GM18951 (cell line): ENCODE measurements around the gene DGKI.
"Not testable (repeated sequence)": the region's sequence is repeated elsewhere in the genome, so short reads cannot be mapped to it uniquely, and the experiment has no call there.

Experiments
- POLR2A ChIP-seq: IDR thresholded peaks from 4 replicates; pipeline ENCODE4 v1.6.1; 2011; ENCODE audit warnings: mild to moderate bottlenecking; ENCODE audit not compliant: insufficient read length, insufficient read depth; ENCODE audit errors: extremely low read depth
- in situ Hi-C: fragments of 300-500 bp; cut with MboI; formaldehyde crosslinking; loops from one replicate; pipeline ENCODE4 v1.12.0; 2022; ENCODE audit warnings: low sequenced_read_pairs, mixed read lengths, inconsistent platforms; ENCODE audit not compliant: unreplicated experiment

DGKI gene

GRCh38 chr7:137838706-137839315 lies 8.0 kb downstream of the DGKI start:
- in situ Hi-C loops = no loop called here

DNA sequence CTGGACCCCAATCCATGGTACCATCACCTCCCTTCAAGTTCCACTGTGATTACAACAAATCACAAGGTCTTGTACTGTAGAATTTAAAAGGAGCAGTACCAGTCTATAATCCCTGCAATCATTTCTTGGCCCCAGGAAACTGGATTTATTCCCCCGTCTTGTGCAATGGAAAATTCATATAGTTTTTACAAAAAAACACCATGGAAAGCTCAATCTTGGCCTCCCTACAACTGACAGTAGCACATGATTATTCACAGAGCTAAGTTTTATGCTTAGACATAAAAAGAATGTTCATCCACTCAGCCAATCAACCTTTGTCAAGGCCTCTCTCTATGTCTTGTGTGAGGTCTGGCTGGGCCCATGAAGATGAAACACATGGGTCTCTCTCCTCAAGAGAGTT lies 10.2 kb downstream of the DGKI start:
- in situ Hi-C loops = no loop called here
- no peak for TF ChIP-seq POLR2A

More at GRCh38 chr7:137838706-137839315, 8.0 kb downstream of the DGKI start:
- TF ChIP-seq POLR2A = no peak

DNA sequence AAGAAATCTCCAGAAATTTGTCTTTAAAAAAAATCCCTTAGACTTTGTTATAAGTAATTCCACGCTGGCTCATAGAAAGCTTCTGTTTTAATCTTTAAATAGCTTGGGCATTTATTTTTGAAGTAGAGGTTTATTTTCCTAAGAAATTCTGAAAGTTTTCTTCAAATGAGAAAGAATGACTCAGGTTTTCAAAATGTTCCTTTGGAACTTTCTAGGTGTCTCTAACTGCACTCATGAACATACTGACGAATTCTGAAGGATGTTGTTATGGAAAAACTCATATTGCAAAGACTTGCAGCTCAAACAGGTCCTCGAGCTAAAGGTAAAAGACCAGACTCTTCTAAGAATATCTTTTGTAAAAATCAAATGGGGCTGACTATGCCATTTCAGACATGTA lies 10.7 kb downstream of the DGKI start:
- in situ Hi-C loops = no loop called here
- TF ChIP-seq POLR2A = no peak

- in situ Hi-C loops = no loop called here
- no peak for TF ChIP-seq POLR2A
Measured at GRCh38 chr7:137835486-137836112, 11.2 kb downstream of the DGKI start.

DNA sequence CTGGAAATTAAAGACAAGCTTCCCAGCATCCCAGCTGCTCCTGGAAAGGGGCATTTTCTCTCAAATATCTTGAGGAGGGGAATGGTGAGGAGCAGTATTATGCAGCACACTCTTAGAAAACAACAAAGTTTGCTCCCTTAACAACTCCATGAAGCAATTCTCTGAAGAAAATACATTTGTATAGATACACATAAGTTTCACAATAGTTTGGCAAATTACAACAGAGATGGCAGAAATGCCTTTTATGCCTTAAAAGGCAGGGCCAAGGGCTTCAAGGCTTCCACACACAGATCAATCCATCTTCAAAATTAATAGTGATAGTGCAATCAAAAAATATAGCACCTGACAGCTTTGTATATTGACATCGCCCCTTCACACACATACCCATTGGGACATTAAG lies 12.2 kb downstream of the DGKI start:
- in situ Hi-C loops = no loop called here
- no peak for TF ChIP-seq POLR2A

- in situ Hi-C loops = not testable (repeated sequence)
Measured at GRCh38 chr7:137832990-137833389, 13.8 kb downstream of the DGKI start.

DNA sequence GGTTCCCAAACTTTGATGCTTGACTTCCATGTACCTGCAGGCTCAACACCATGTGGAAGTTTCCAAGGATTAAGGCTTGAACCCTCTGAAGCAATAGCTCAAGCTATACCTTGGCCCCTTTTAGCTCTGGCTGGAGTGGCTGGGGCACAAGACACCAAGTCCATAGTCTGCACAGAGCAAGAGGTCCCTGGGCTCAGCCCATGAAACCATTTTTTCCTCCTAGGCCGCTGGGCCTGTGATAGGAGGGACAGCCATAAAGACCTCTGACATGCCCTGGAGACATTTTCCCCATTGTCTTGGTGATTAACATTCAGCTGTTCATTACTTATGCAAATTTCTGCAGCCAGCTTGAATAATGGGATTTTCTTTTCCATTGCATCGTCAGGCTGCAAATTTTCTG lies 14.4 kb downstream of the DGKI start:
- in situ Hi-C loops = no loop called here
- no peak for TF ChIP-seq POLR2A

DNA sequence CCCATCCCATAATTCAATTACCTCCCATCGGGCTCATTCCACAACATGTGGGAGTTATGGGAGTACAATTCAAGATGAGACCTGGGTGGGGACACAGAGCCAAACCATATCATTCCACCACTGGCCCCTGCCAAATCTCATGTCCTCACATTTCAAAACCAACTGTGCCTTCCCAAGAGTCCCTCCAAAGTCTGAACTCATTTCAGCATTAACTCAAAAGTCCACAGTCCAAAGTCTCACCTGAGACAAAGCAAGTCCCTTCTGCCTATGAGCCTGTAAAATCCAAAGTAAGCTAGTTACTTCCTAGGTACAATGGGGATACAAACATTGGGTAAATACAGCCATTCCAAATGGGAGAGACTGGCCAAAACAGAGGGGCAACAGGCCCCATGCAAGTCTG lies 15.2 kb downstream of the DGKI start:
- in situ Hi-C loops = not testable (repeated sequence)

DNA sequence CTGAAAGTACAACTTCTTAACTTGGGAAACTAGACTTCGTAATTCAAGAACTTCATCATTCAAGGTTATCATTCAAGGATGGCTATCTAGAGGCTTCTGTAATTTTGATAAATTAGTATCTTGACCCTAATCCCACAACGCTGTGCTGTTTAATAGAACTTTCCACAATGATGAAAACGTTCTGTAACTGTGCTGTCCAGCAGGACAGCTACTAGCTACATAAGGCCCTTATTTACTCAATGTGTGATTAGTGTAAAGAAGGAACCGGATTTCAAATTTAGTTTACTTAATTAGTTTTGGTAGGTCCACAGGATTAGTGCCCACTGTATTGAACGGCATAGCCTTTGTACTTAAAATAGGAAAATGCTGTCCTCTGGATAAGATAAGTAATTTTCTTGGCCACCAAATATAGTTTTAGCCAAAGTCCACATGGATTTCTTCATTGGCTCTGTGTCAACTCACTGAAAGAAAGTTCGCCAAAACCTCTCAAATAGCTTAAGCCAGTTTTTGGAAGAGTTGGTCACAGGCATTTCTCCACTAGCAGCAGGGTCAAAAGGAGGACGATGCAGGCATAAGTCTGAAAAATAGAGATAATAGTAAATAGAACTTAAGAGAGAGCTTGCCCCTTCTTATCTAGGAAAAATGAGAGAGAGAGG lies 17.3 kb downstream of the DGKI start:
- no peak for TF ChIP-seq POLR2A
- in situ Hi-C loops = no loop called here

- no peak for TF ChIP-seq POLR2A
- in situ Hi-C loops = no loop called here
Measured at GRCh38 chr7:137828456-137828855, 18.3 kb downstream of the DGKI start.

- no peak for TF ChIP-seq POLR2A
- in situ Hi-C loops = no loop called here
Measured at GRCh38 chr7:137825489-137825888, 21.3 kb downstream of the DGKI start.

GRCh38 chr7:137820677-137821420 lies 25.9 kb downstream of the DGKI start:
- in situ Hi-C loops = no loop called here
- TF ChIP-seq POLR2A = no peak

DNA sequence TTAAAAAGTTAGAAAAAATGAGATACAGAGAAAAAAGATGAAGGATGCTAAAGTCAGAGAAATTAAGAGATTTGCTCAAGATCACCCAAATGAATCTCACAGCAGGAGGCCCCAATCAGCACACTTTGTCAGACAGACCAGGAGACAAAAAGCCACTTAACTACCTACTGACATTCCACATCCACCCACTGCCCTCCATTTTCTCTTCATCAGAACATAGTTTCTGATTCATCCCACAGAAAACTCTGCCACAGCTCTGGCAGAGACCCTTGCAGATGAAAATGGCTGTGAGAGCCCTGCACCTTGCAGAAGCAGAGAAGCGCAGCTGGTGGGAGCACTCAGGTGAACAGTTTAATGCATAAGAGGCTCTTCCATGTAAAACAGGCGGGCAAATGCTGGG lies 26.6 kb downstream of the DGKI start:
- no peak for TF ChIP-seq POLR2A
- in situ Hi-C loops = no loop called here

- in situ Hi-C loops = no loop called here
Measured at GRCh38 chr7:137818036-137818435, 28.7 kb downstream of the DGKI start.

More at GRCh38 chr7:137818036-137818435, 28.7 kb downstream of the DGKI start:
- no peak for TF ChIP-seq POLR2A
